Left colon (tissue), 2 donors: Measurements from ENCODE around the gene RAB29. TPM values are rescaled to one million over a fixed set of nuclear protein-coding genes. Genes with fewer than 3 reads are reported as not detected.
"Not testable (repeated sequence)": the region's sequence is repeated elsewhere in the genome, so short reads cannot be mapped to it uniquely, and the experiment has no call there.

ENCODE experiments used
- ATAC-seq: fragments of 200-7000 bp; cut with Tn5 transposase; one replicate; pipeline ENCODE4 v1.9.1; 2020; ENCODE audit warnings: mild to moderate bottlenecking, moderate library complexity
- DNase-seq, 2 donors: peaks; one replicate each; pipeline ENCODE4 v3.0.0-alpha.2; 2020
- intact Hi-C, 2 donors: fragments of 100-400 bp; cut with DNase I in 1 of 2; cut with micrococcal nuclease in 1 of 2; formaldehyde crosslinking; loops; one replicate each; pipeline versions ENCODE4 v1.11.2 to v1.14.0; 2022; cut with DNase I, micrococcal nuclease
- total RNA-seq, 2 donors: library from RNA; stranded (reverse); fragmentation: NEBNext Ultra II Directional; extraction: Animal tissue kit (Norgen Biotek cat#: 25700); gene quantifications; one replicate each; pipeline ENCODE4 v1.2.1, GENCODE V29; 2021
- donor health status: DM: no; HTN: no; CAD: no.
- donor health status: DM: yes; HTN: yes; CAD: no.

Gene RAB29
- total RNA-seq, 2 donors from 2014 or later = 7.3 to 8.0 TPM

GRCh38 chr1:205739348-205740160, 35.7 kb downstream of the RAB29 start:
- ATAC-seq = no peak
- intact Hi-C loops = no loop called here
- no peak for DNase-seq

GRCh38 chr1:205735218-205735617, 40.1 kb downstream of the RAB29 start:
- no peak for DNase-seq
- ATAC-seq = no peak
- intact Hi-C loops = no loop called here

DNA sequence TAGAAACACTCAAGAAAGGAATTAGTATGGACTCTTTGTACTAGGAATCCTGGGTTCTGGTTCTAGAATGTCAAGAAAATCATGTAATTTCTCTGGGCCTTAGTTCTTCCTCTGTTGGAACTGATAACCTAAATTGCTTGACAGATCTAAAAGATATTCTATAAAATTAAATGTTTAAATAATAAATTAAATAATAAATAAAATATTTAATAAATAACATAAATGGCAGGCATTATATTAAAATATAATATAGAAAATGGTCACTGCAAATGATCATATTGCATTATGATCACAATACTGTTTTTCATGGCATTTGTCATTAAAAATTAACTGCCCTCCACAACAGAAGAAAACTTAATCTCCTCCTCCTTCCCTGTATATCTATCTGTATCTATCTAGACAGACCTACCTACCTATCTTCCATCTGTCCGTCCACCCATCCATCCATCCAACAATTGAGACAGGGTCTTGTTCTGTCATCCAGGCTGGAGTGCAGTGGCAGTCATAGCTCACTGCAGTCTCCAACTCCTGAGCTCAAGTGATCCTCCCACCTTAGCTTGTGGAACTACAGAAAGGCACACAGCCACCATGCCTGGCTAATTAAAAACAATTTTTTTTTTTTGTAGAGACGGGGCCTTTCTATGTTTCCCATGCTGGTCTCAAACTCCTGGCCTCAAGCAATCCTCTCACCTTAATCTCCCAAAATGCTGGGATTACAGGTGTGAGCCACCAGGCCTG, 41.7 kb downstream of the RAB29 start:
- intact Hi-C loops = no loop called here
- no peak for ATAC-seq
- DNase-seq = no peak

DNA sequence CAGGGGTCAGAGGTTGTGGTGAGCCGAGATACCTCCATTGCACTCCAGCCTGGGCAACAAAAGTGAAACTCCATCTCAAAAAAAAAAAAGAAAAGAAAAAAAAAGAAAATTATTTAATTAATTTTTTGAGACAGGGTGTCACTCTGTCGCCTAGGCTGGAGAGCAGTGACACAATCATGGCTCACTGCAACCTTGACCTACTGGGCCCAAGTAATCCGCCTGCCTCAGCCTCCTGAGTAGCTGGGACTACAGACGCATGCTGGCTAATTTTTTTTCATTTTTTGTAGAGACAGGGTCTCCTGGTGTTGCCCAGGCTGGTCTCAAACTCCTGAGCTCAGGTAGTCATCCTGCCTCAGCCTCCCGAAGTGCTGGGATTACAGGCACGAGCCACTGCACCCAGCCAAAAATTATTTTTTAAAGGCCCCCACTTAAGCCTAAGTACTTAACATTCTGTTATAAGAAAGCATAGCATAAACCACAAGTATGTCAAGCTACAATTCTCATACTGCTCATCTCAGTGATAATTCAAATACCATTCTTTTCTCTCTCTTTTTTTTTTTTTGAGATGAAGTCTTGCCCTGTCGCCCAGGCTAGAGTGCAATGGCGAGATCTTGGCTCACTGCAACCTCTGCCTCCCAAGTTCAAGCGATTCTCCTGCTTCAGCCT, 45.2 kb downstream of the RAB29 start:
- DNase-seq = no peak
- intact Hi-C loops = no loop called here
- no peak for ATAC-seq

GRCh38 chr1:205726619-205727125, 48.6 kb downstream of the RAB29 start:
- no peak for DNase-seq
- ATAC-seq = no peak
- intact Hi-C loops = no loop called here

GRCh38 chr1:205725514-205725913, 49.8 kb downstream of the RAB29 start:
- intact Hi-C loops = no loop called here
- DNase-seq (no peak), ATAC-seq (peak; percentile 63)

DNA sequence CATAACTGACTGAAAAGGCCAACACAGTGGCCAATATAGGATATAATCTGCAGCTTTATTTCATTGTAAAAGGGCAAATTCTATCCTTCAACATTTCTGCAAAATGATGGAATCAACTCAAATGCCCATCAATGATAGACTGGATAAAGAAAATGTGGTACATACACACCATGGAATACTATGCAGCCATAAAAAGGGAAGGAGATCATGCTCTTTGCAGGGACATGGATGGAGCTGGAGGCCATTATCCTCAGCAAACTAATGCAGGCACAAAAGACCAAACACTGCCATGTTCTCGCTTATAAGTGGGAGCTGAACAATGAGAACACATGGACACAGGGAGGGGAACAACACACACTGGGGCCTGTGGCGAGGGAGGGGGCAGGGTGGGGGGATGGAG, 54.5 kb downstream of the RAB29 start:
- DNase-seq, ATAC-seq, intact Hi-C loops: not testable (repeated sequence)

DNA sequence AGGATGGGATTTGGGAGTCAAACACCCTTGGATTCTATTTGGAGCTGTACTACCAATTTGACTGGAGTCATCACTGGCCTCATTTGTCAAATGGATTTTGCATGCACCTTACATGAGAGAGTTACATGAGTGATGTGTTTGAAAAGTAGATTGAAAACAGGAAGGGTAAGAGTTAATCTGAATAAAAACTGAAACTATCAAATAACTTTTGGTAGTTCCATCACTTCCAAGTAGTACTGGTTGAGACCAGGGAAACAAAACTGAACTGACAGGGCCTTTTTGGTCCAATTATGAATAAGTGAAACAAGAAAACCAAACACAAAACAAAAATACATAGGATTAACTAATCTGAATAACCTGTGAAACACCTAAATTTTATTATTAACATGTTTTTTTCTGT, 55.5 kb downstream of the RAB29 start:
- intact Hi-C loops = no loop called here
- ATAC-seq (no peak), DNase-seq (no peak)

DNA sequence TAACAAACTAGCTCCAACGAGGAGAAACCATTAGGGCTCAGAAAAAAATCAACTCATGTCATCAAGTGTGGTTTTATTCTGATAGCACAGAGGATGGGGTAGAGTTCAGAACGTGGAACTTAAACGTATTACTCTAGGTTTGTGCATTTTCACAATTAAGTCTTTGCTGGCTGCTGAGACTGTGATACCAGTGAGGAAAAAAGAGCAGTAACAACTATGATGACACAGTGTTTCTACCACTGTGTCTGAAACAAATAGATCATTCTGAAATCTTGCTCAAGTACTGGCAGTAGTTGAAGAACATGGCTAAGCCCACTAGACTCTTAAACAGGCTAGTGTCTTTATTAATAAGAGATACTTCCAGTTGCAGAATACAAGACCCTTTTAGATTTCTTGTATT, 56.3 kb downstream of the RAB29 start:
- DNase-seq (no peak), ATAC-seq (no peak)
- intact Hi-C loops = no loop called here

Other genes with a start within 250 kb of the RAB29 start
- 10 to 100 TPM; 37.4 to 39.5 TPM for gene ELK4, start 143.5 kb downstream of the RAB29 start, total RNA-seq
- 10 to 100 TPM; 19.5 to 30.8 TPM for gene SLC45A3, start 95.0 kb downstream of the RAB29 start, total RNA-seq
- gene NUCKS1, start 25.3 kb downstream of the RAB29 start, total RNA-seq = 10 to 100 TPM; 74.6 to 78.1 TPM
- gene SLC41A1, start 37.7 kb upstream of the RAB29 start, total RNA-seq = 1 to 10 TPM; 4.4 to 4.9 TPM
- under 1 TPM in 1 of 2 donors, not detected in 1; 0.17 TPM for gene PM20D1, start 74.7 kb upstream of the RAB29 start, total RNA-seq
- gene SLC26A9, start 168.0 kb upstream of the RAB29 start, total RNA-seq = not detected
- 1 to 10 TPM in 1 of 2 donors, under 1 TPM in 1; 0.34 to 2.3 TPM for gene RAB7B, start 227.9 kb upstream of the RAB29 start, total RNA-seq
- 10 to 100 TPM; 20.7 to 57.4 TPM for gene CTSE, start 248.4 kb upstream of the RAB29 start, total RNA-seq